Thoracic aorta (tissue), 2 donors: ENCODE data around the gene SHCBP1. TPM values are rescaled to one million over a fixed set of nuclear protein-coding genes. Genes with fewer than 3 reads are reported as not detected.

Experiments used
- ATAC-seq: fragments of 150-250 bp; one replicate; pipeline ENCODE4 v1.8.0; 2017; ENCODE audit warnings: low read depth; ENCODE audit not compliant: insufficient number of reproducible peaks, low FRiP score
- DNase-seq: peaks from one replicate; pipeline ENCODE4 v3.0.0-alpha.2; 2020; ENCODE audit warnings: low spot score
- H3K27ac ChIP-seq, 2 donors: fragments of 200-600 bp; sonication (generic); 1 replicate in 1 of 2; 2 replicates in 1 of 2; pipeline ENCODE4 v1.5.1; 2016; ENCODE audit warnings: mild to moderate bottlenecking in 2 of 2, moderate library complexity in 2 of 2
- H3K27me3 ChIP-seq: fragments of 200-600 bp; sonication (generic); replicated peaks from 2 replicates; pipeline ENCODE4 v1.6.0; 2016; ENCODE audit warnings: mild to moderate bottlenecking; ENCODE audit not compliant: insufficient read depth
- H3K36me3 ChIP-seq: fragments of 200-600 bp; sonication (generic); one replicate; pipeline ENCODE4 v1.5.1; 2016
- H3K4me1 ChIP-seq, 2 donors: fragments of 200-600 bp; sonication (generic); 1 replicate in 1 of 2; 2 replicates in 1 of 2; pipeline versions ENCODE4 v1.5.1 to v1.6.0; 2016; ENCODE audit warnings: low read depth in 2 of 2, mild to moderate bottlenecking in 1 of 2; ENCODE audit not compliant: control insufficient read depth in 1 of 2
- H3K4me3 ChIP-seq: fragments of 200-600 bp; sonication (generic); 2 replicates; pipeline ENCODE4 v1.5.1; 2016; ENCODE audit warnings: mild to moderate bottlenecking
- H3K9me3 ChIP-seq: fragments of 200-600 bp; sonication (generic); 2 replicates; pipeline ENCODE4 v1.5.1; 2016
- CTCF ChIP-seq: fragments of 200-600 bp; sonication (generic); IDR thresholded peaks from one replicate; pipeline ENCODE4 v1.5.1; 2019; ENCODE audit warnings: antibody characterized with exemption
- total RNA-seq, 2 donors: library from RNA; depleted of rRNA; stranded (reverse); fragments of >200 nt; gene quantifications; one replicate each; pipeline versions ENCODE4 v1.1.0 to v1.2.3, GENCODE V29; 2016

Gene SHCBP1
- total RNA-seq, 2 donors from 2014 or later: 0.49 to 0.54 TPM

GRCh38 chr16:46621934-46622676, 926 bp upstream of the SHCBP1 start:
- no peak for TF ChIP-seq CTCF
- Histone ChIP-seq H3K36me3 (no peaks in the 10 kb centered on the region), H3K27me3 (no peaks in the 10 kb centered on the region), H3K27ac (no peak overlapping the region), H3K4me3 (peak overlapping the region; percentile 73), H3K4me1 (peaks cover 0 to 8% of the 10 kb centered on the region in 2 donors), H3K9me3 (no peaks in the 10 kb centered on the region)
- DNase-seq: no peak
- no peak for ATAC-seq

- Histone ChIP-seq H3K36me3 (no peaks in the 10 kb centered on the region), H3K9me3 (no peaks in the 10 kb centered on the region), H3K4me1 (peaks cover 0 to 8% of the 10 kb centered on the region in 2 donors), H3K27ac (no peak overlapping the region), H3K27me3 (no peaks in the 10 kb centered on the region), H3K4me3 (peak overlapping the region; percentile 73)
- ATAC-seq: no peak
- no peak for DNase-seq
- TF ChIP-seq CTCF: no peak
Observed at GRCh38 chr16:46620266-46621005, 743 bp downstream of the SHCBP1 start.

GRCh38 chr16:46618516-46618915, 2.7 kb downstream of the SHCBP1 start:
- Histone ChIP-seq H3K4me1 (peaks cover 0 to 8% of the 10 kb centered on the region in 2 donors), H3K36me3 (no peaks in the 10 kb centered on the region), H3K27ac (no peak overlapping the region), H3K27me3 (no peaks in the 10 kb centered on the region), H3K9me3 (no peaks in the 10 kb centered on the region), H3K4me3 (no peak overlapping the region)
- ATAC-seq (no peak), DNase-seq (no peak)
- no peak for TF ChIP-seq CTCF

GRCh38 chr16:46614006-46614405, 7.2 kb downstream of the SHCBP1 start:
- no peak for TF ChIP-seq CTCF
- Histone ChIP-seq H3K9me3 (no peaks in the 10 kb centered on the region), H3K4me3 (no peak overlapping the region), H3K27ac (no peak overlapping the region), H3K4me1 (no peaks in the 10 kb centered on the region), H3K36me3 (no peaks in the 10 kb centered on the region), H3K27me3 (no peaks in the 10 kb centered on the region)
- ATAC-seq: no peak
- DNase-seq: no peak

GRCh38 chr16:46613352-46613751, 7.8 kb downstream of the SHCBP1 start:
- TF ChIP-seq CTCF: no peak
- Histone ChIP-seq H3K27me3 (no peaks in the 10 kb centered on the region), H3K4me3 (no peak overlapping the region), H3K27ac (no peak overlapping the region), H3K4me1 (no peaks in the 10 kb centered on the region), H3K36me3 (no peaks in the 10 kb centered on the region), H3K9me3 (no peaks in the 10 kb centered on the region)
- DNase-seq (no peak), ATAC-seq (no peak)
